ENCODE results near the gene PLB1.

PLB1 gene

GRCh38 chr2:28613186-28613585 lies 117.3 kb downstream of the PLB1 start:
- no peak for FAIRE-seq
- no peak for TF ChIP-seq POLR2A (IDR thresholded peaks at IDR 0.05; ENCODE audit: low read depth, low read length)
- DNase-seq (ENCODE audit: insufficient read length, low spot score): no peak

GRCh38 chr2:28613633-28614501 lies 118.0 kb downstream of the PLB1 start:
- peak; percentile 24 for DNase-seq (ENCODE audit: insufficient read length, low spot score)
- FAIRE-seq: no peak
- TF ChIP-seq POLR2A (IDR thresholded peaks at IDR 0.05; ENCODE audit: low read depth, low read length): no peak

- DNase-seq (ENCODE audit: insufficient read length, low spot score): no peak
- FAIRE-seq: no peak
- TF ChIP-seq POLR2A (IDR thresholded peaks at IDR 0.05; ENCODE audit: low read depth, low read length): no peak
Measured at GRCh38 chr2:28615706-28616105, 119.8 kb downstream of the PLB1 start.

- TF ChIP-seq POLR2A (IDR thresholded peaks at IDR 0.05; ENCODE audit: low read depth, low read length): no peak
- no peak for DNase-seq (ENCODE audit: insufficient read length, low spot score)
- FAIRE-seq: no peak
Measured at GRCh38 chr2:28616396-28616999, 120.6 kb downstream of the PLB1 start.

GRCh38 chr2:28617502-28618184 lies 121.8 kb downstream of the PLB1 start:
- DNase-seq (ENCODE audit: insufficient read length, low spot score) (no peak), FAIRE-seq (no peak)
- TF ChIP-seq POLR2A (IDR thresholded peaks at IDR 0.05; ENCODE audit: low read depth, low read length): no peak

GRCh38 chr2:28618221-28619141 lies 122.6 kb downstream of the PLB1 start:
- TF ChIP-seq POLR2A (IDR thresholded peaks at IDR 0.05; ENCODE audit: low read depth, low read length): no peak
- FAIRE-seq: no peak

GRCh38 chr2:28619213-28620196 lies 123.6 kb downstream of the PLB1 start:
- no peak for TF ChIP-seq POLR2A (IDR thresholded peaks at IDR 0.05; ENCODE audit: low read depth, low read length)
- DNase-seq (ENCODE audit: insufficient read length, low spot score): no peak
- no peak for FAIRE-seq

More at GRCh38 chr2:28618221-28619141, 122.6 kb downstream of the PLB1 start:
- no peak for DNase-seq (ENCODE audit: insufficient read length, low spot score)

GRCh38 chr2:28620291-28620793 lies 124.5 kb downstream of the PLB1 start:
- FAIRE-seq (no peak), DNase-seq (ENCODE audit: insufficient read length, low spot score) (no peak)
- TF ChIP-seq POLR2A (IDR thresholded peaks at IDR 0.05; ENCODE audit: low read depth, low read length): no peak

GRCh38 chr2:28620801-28621171 lies 124.9 kb downstream of the PLB1 start:
- FAIRE-seq: no peak
- TF ChIP-seq POLR2A (IDR thresholded peaks at IDR 0.05; ENCODE audit: low read depth, low read length): no peak

GRCh38 chr2:28621172-28622100 lies 125.6 kb downstream of the PLB1 start:
- TF ChIP-seq POLR2A (IDR thresholded peaks at IDR 0.05; ENCODE audit: low read depth, low read length): no peak
- FAIRE-seq: peak; percentile 85
- DNase-seq (ENCODE audit: insufficient read length, low spot score): peak; percentile 71

More at GRCh38 chr2:28620801-28621171, 124.9 kb downstream of the PLB1 start:
- no peak for DNase-seq (ENCODE audit: insufficient read length, low spot score)

GRCh38 chr2:28622101-28622499 lies 126.2 kb downstream of the PLB1 start:
- TF ChIP-seq POLR2A (IDR thresholded peaks at IDR 0.05; ENCODE audit: low read depth, low read length): no peak
- no peak for FAIRE-seq

More at GRCh38 chr2:28622101-28622499, 126.2 kb downstream of the PLB1 start:
- DNase-seq (ENCODE audit: insufficient read length, low spot score): no peak
